GOT3 (cell line): Measurements from ENCODE around the gene IYD.

Source experiments
- DNase-seq: peaks from one replicate; lab custom pipeline; 2025; ENCODE audit warnings: mixed read lengths; lab: John Stamatoyannopoulos, UW

IYD gene, protein sequence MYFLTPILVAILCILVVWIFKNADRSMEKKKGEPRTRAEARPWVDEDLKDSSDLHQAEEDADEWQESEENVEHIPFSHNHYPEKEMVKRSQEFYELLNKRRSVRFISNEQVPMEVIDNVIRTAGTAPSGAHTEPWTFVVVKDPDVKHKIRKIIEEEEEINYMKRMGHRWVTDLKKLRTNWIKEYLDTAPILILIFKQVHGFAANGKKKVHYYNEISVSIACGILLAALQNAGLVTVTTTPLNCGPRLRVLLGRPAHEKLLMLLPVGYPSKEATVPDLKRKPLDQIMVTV

DNA sequence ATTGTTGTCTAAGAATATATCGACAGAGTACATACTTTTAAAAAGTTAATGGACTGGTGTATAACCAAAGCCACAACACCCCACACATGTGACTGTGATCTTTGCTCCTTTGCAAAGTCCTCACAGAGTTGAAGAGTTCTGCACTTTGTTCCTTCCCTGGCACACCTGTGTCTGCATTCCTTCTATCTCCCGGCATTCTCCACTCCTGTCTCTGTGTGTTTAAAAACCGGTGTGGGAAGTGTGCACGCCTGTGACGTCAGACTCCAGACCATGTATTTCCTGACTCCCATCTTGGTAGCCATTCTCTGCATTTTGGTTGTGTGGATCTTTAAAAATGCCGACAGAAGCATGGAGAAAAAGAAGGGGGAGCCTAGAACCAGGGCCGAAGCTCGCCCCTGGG, at the start of gene IYD:
Gene IYD (plus strand): TSS at position 251 of the 400 bp plus-strand sequence. CDS start 20 bp downstream, at position 271.
- DNase-seq, result no peak

DNA sequence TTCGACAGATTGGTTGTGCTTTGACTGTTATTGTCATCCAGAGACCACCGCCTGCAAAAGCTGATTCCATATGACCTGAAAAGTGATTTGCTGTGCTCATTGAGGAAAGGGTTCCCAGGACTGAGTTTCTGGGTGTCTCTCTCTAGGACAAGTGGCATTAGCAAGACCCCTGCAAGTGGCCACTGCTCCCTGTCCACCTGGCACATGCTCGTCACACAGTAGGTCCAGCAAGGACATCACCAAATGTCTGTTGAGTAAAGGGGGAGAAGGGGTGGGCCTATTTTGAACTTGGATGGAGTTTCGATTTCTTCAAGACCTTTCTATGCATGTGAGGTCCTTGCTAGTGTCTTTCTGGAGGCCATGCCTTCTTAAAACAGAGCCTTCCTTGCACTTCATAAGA, 48.9 kb upstream of the IYD start:
- no peak for DNase-seq

DNA sequence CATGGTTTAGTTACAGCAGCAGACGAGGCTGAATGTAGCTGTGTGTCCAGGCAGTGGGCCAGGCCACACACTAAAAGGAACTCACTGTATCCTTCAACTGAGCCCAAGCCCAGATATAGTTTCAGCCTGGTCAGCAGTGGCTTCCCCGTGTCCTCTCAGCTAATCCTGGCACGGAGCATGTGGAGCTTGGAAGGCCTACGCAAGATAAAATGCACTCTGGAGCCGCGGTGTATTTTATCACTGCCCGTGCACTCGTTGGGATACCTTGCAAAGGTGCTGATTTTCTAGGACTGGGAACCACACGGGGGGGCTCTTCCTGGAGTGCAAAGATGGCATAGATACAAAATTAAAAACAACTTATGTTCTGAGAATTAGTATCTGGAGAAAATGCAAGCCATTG, 48.4 kb upstream of the IYD start:
- DNase-seq, result no peak

DNA sequence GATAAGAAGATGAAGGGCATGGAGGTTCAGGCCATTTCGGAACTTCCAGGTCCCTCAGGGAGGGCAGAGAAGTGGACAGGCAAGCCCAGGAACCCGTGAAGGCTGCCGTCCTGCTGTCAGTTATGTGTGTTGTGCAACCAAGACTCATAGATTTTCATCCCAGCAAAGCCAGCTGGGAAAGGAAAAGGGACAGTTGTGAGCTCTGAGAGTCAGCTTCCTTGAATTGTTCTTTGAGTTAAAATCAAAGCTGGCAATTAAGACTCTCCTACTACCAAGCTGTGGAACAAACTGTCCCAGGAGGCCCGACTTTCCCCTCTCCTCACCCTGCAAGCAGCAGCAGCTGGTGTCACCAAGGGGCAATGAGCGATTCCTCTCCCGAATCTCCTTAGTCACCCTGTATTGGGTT, 46.3 kb upstream of the IYD start:
- no peak for DNase-seq

DNA sequence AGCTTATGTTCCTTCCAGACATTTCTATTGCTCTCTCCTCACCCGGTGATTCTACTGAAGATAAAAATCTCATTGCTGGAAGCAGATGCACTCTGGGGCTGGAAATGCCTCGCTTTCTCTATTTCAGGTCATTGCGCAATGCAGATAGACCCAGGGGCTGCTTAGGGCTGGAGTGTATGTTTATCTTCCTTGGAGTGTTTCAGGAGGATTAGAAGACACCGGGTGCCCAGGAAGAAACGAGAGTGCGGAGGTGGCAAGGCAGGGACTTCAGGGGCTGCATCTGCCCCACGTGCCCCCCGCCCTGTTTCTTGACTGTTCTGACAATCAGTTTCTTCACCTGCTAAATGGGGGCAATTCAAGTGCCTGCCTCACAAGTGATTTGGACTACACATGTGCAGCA, 45.6 kb upstream of the IYD start:
- no peak for DNase-seq

DNA sequence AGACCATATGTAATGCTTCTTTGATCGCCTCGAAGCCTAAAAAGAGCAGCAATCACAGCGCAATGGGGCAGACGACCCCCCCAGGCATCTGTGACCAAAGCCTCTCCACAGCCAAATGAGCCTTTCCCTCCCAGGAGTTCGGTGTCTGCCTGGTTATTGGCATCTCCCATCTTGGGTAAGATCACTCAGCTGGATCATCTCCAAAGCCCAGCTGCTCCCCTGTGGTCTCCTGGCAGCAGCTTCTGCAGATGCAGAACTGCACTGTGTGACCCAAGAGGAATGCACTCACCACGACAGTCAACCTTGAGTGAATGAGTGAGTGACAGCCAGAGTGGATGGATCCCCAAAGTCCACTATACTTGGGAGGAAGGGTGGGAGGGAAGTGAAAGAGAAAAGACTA, 44.8 kb upstream of the IYD start:
- DNase-seq, result no peak

DNA sequence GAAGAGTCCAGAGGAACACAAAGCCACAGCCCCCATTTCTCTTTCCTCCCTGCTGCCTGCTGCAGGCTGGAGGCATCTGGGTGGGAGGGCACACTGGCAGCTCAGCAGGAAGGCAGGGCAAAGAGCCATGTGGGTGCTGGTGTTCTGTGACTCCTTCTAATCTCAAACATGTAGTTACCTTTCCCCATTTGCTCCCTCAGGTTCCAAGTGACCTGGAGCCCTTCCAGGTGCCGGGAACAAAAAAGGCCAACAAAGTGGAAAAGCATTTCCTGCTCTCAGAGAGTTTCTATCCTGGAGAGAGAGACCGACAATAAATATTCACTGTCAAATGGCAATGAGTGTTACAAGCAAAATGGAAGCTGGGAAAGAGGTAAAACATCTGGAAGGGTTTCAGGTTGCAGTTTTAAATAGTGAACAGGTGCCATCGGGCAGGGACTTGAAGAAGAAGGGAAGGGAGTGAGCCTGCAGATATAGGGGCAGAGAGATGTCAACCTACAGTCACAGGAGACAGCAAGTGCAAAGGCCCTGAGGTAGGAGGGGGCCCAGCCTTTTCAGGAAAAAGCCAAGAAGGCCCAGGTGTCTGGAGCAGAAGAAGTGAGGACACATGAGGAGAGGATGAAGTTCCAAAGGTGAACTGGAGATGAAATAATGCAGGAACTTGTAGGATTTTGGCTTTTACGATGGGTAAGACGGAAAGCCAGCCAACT, 43.6 kb upstream of the IYD start:
- DNase-seq, result no peak

DNA sequence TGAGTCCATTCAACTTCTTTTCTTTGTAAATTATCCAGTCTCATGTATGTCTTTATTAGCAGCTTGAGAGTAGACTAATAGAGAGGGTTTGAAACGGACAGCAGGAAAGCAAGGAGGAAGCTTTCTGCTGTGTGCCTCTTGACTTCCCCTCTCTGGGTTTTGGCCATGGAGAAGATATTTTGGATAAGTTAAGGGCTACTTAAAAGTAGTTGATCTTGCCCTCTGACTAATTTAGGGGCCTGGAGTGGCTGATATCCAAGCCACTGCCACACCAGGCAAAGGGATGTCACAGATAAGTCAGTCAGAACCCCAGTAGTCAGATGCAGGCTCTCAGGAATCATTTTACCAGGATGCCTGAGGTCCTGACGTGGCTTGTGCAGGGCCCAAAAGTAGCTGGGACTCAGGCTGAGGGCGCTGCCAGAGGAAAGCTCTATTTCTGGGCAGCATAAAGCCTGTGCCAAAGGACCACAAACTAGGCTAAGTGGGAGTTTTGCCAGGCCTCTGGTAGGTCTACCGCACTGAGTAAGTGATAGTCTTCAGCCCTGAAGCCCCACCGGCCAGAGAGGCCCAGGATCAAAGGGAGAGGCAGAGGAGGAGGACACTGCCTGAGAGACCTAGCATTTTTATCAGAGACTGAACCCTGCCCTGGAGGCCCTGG, 41.6 kb upstream of the IYD start:
- DNase-seq, result no peak

DNA sequence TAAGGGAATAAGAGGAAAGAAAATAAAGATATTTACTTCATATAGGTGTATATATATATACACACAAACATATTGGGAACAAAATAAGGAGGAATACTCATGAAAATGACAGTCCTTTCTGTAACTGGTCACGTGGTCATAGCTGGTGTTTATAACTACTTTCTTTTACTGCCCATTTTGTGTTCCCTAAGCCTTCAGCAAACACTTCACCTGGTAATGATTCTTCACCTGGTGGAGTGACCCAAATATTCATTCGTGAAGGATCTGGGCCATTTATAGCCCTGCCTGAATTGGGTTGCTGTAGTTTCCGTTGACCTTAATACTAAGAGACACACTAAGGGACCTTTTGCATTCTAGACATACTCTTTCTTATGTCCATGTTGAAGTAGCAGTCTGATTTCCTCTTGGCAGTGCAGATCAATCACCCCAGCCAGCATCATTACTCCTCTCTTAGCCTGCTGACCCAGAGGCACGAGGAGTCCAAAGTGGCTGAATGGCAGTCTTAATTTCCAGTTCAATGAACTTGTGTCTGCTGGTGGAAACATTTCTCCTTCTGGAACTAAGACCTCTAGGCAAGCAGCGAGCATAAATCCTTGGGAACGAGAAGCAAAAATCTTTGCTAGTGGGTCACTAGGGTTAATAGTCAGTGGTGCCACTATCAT, 39.9 kb upstream of the IYD start:
- no peak for DNase-seq

DNA sequence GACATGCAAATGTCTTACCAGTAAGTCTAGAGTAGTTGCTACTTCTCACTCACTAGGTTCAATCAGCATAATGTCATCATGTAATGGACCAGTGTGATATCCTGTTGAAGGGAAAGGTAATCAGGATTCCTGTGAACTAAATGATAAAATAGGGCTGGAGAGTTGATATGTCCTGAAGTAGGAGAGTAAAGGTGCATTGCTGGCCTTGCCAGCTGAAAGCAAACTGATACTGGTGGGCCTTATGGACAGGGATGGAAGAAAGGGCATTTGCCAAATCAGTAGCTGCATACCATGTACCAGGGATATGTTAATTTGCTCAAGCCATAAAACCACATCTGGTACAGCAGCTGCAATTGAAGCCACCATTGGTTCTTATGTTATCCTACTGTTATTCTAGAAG, 37.5 kb upstream of the IYD start:
- DNase-seq, result no peak

DNA sequence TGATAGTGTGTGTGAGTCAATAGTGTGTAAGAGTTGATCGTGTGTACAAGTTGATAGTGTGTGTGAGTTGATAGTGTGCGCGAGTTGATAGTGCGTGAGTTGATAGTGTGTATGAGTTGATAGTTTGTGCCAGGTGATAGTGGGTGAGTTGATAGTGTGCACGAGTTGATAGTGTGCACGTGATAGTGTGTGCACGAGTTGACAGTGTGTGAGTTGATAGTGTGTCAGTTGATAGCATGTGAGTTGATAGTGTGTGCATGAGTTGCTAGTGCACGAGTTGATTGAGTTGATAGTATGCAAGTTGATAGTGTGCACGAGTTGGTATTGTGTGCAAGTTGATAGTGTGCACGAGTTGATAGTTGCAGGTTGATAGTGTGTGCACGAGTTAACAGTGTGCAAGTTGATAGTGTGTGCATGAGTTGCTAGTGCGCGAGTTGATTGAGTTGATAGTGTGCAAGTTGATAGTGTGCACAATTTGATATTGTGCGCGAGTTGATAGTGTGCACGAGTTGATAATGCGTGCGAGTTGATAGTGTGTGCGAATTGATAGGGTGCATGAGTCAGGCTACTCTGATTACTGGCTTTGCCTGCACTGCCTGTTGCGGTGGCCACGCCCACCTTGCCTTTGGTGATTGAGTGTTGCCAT, 35.8 kb upstream of the IYD start:
- no peak for DNase-seq

DNA sequence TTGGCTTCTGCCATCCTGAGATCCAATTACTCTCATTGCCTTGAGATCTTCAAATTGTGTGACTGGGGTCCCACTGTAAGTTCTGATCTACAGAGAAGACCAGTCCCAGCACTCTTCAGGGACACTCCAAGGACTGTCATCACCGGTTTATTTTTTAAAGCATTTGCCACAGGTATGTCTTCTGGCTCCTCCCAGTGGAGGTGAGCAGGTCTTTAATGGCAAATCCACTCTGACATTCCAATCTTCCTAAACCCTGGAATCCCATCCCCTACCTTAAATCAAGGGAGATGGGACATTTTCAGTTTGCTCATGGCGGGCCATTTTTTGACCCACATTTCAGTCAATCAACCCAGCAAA, 35.2 kb upstream of the IYD start:
- no peak for DNase-seq

DNA sequence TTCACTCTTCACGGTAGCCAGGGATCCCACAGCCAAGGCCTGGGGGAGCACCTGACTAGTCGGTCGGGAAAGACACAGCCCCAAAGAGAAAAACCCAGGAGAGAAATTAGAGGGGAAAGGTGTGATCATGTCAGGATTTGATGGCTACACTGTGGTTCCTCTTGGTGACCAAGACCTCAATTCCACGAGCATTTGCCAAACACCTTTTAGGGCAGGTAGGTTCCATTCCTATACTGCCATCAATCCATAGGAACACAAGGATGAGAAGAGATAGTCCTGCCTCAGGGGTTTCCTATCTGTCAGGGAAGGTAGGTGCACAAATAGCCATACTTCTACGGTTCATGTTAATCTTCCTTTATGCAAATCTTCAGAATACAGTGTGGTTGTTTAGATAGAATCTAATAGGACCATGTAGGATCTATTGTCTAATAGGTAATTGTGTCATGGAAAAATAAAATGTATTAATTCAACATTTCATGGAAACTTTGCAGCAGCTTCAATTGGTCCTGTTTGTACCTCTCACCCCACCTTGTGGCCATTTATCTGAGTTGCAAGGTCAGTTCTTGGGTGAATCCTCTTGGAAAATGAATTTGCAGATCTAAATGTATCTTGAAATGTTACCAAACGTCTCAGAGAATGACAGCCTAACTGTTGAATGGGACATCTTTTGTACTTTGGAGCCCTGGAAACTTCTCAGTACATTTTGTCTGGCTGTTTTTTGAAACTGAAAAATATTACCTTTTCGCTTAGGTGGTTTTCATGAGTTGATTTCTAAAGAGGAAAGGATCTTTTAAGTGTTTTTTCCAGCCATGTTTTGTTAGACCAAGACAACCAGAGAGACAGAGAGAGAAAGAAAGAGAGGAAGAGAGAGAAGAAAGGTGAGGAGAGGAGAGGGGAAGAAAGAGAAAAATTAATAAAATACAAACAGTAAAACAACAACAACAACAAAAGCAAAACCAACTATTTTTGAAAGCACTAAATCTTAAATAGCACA, 33.7 kb upstream of the IYD start:
- DNase-seq, result no peak

DNA sequence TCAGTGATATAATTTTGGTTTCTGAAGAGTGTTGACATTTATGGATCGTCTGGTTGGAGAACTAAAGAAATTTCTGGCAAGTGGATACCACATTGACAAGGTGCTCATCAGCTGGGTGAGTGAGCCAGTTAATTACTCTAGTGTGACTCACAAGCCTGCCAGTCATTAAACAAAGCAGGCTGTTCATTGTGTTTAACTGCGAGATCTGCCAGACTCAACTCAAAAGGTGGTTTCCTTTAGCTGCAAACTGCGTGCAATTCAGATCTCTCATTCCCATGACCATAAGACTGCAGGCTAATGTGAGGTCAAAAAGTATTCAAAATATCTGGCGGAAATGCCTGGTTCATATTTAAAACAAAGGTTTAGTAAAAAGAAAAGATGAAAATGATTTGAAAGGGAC, 32.5 kb upstream of the IYD start:
- DNase-seq, result no peak

DNA sequence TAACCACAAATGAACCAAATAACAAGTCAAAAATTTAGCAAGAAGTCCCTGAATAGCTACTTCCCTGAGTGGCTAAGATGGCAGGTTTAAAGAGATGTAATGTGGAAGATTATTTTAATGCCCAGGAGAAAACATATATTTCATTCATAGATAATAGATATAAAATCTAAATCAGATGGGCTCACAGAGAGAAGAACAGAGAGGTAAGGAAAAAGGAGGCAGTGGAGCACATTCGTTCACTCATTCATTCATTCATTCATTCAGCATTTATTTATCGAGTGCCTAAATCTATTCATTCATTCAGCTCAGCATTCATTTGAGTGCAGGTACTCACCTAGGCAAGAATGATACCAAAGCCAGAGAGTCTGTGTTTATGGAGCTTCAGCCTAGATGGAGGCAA, 32.1 kb upstream of the IYD start:
- no peak for DNase-seq

DNA sequence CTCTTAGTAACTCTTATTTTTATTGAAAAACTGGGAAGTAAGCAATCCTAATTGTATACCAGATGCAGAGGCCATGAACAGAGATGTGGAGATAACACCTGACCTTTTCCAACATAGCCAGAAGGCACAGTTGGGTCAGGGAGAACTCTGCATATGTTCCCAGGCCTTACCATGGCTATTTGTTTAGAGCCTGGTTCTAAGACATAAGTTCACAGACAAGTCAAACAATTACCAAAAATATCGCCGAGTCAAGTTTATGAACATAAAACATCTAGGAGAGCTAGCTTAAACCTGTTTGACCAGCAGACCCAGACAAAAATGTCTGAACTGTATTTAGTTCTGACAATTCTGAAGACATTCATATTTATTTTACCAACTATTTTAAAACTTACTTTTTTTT, 26.7 kb upstream of the IYD start:
- DNase-seq, result no peak

DNA sequence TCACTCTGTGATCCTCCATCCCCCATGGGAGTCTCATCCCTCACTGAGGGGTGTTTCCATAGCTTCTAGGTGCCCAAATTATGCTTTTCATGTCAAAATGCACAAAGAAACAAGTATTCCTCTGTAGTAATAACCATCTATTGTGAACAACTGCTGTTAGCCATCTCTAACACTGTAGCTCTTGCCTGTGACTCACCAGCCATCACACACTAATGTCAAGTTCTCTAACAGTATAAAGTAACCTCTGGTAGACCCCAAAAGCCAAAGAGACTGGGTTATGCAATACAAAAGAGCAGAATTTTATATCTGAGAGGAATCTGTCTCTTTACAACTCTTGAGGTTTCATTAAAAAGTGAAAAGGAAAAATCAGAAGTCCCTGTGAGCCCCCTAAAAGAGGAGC, 25.4 kb upstream of the IYD start:
- no peak for DNase-seq

DNA sequence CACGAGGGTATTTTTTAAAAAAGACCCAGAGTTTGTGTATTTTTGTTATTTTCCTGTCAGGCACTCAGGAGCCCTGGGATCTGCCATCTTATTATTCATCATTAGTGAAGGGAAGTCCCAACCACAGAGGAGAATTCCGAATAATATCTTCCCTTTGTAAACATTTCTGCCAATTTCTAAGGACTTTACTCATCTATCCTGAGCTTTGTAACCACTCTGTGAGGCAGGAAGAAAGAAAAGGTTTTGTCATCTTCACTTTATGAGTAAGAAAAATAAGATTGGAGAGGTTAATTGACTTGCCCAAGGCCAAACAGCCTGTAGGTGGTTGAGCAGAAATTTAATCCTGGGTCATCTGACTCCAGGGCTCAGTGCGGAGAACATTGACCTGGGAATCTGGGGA, 23.0 kb upstream of the IYD start:
- DNase-seq, result no peak

DNA sequence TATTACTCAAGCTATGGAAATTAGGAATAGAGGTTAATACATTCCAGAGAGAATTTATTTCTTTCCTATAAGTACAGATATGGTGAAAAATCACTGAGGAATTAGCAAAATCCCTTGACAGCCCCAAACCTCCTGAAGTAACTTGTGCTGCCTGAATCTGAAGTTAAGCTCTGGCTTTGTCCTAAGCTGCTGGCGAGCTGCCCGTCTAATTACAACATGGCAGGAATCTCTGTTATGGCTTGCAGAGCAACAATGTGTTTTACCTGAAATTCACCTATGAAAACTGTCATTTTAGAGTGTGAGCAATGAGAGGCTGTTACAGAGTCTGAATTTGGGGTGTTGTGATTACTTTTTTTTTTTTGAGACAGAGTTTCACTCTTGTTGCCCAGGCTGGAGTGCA, 22.5 kb upstream of the IYD start:
- DNase-seq, result no peak

DNA sequence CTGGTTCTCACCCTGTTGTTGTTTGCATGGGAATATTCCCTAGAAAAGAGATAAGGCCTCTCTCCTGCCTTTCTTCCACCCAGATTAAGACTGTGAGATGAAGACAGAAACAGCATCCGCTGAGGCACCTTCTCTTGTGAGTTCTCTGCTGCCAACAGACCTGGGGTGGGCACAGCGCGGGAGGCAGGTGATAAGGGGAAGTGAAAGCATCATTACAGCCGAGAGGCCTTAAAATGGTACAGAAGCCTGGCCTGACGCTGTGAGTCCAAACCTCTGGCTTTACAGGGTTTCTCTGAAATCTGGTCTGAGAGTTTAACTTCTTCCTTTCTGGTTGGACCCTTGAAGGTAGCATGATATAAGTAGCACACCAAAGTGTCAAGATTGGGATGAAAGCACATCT, 21.0 kb upstream of the IYD start:
- no peak for DNase-seq

DNA sequence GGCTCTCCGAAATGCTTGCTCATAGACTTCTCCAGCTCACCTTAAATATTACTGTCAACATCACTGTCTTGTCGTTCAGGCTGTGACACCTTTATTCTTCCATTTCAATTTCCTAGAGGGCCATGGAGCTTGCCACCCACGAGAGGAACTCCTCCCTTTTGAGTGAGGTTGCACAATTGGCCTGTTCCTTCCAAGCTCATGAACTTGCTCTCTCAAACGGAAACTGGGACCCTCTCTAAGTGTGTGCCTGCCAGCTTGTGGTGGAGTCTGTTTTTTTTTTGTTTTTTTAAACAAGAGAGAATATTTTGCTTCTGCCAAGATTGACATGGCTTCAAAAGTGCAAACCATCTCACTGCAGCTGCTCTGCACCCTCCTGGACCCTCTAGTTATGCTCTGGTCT, 19.3 kb upstream of the IYD start:
- DNase-seq, result no peak
